ENCODE measurements around the gene NECAB3. TPM values are rescaled to one million over a fixed set of nuclear protein-coding genes. Genes with fewer than 3 reads are reported as not detected.

NECAB3 gene
- total and polyA plus RNA-seq, 2 donors (not counting 3 experiments of a cell fraction or from before 2014, with no cell fraction given), result 18.1 to 22.4 TPM

- no peaks in the 10 kb centered on the region for H3K27me3 ChIP-seq (ENCODE audit: control insufficient read depth in 2 of 2, insufficient read depth in 2 of 2, low read length in 2 of 2)
- H3K9me1 ChIP-seq (replicated peaks; ENCODE audit: control insufficient read depth, extremely low read depth, insufficient read depth, low read length), result no peaks in the 10 kb centered on the region
- no TSS peak for BruUV-seq (replicated peaks)
- H3K4me3 ChIP-seq (replicated peaks in 1 of 3; ENCODE audit: insufficient read depth in 1 of 3, low read depth in 1 of 3, low read length in 3 of 3), result no peak overlapping the region
- no peaks in the 10 kb centered on the region for H3K9me3 ChIP-seq (replicated peaks; ENCODE audit: control insufficient read depth, insufficient read depth, low read length)
- DNase-seq (ENCODE audit: low read depth, low spot score) (no peak), FAIRE-seq (no peak)
- H3K4me1 ChIP-seq (ENCODE audit: control insufficient read depth, extremely low read depth, insufficient read depth, low read length), result no peaks in the 10 kb centered on the region
- no peaks in the 10 kb centered on the region for H4K20me1 ChIP-seq (replicated peaks; ENCODE audit: control insufficient read depth, extremely low read depth, insufficient read depth, low read length)
- CTCF ChIA-PET, result no interaction called here
- intact Hi-C loops (cut with micrococcal nuclease) (no loop called here), dilution Hi-C loops (cut with MboI; ENCODE audit: extremely low pct_ligation_motif_present, low sequenced_read_pairs) (no loop called here)
- H3K4me2 ChIP-seq (ENCODE audit: insufficient read depth, low read length), result no peak overlapping the region
- peaks cover 0 to 6% of the 10 kb centered on the region in 2 experiments for H3K36me3 ChIP-seq (ENCODE audit: control insufficient read depth in 2 of 2, extremely low read depth in 1 of 2, insufficient read depth in 2 of 2, low read length in 2 of 2)
- no peaks in the 10 kb centered on the region for H3K79me2 ChIP-seq (ENCODE audit: control insufficient read depth, insufficient read depth, low read length)
- no peak overlapping the region for H3K27ac ChIP-seq (ENCODE audit: insufficient read depth, low read depth, low read length)
- POLR2A ChIA-PET, result no interaction called here
- no peak for TF ChIP-seq JUN (IDR thresholded peaks at IDR 0.05; ENCODE audit: borderline replicate concordance, insufficient read depth, insufficient read length, low read depth)
- no peak for TF ChIP-seq FOS (IDR thresholded peaks at IDR 0.05; ENCODE audit: borderline replicate concordance, insufficient read depth, low read length)
- TF ChIP-seq MAX (IDR thresholded peaks at IDR 0.05; ENCODE audit: insufficient read depth, insufficient read length), result no peak
- no peak for TF ChIP-seq POLR2AphosphoS5 (IDR thresholded peaks at IDR 0.05; ENCODE audit: insufficient read depth, low read depth, low read length)
- no peak for TF ChIP-seq MYC (IDR thresholded peaks at IDR 0.05; ENCODE audit: low read depth, low read length)
- no peak for TF ChIP-seq GATA2 (IDR thresholded peaks at IDR 0.05; ENCODE audit: insufficient read depth, insufficient read length, low read depth, low read length)
- no peak for TF ChIP-seq EZH2 (IDR thresholded peaks at IDR 0.05; ENCODE audit: borderline replicate concordance, low read depth, low read length, severe bottlenecking)
- TF ChIP-seq CTCF (IDR thresholded peaks at IDR 0.05; ENCODE audit: extremely low read depth in 1 of 2, insufficient read depth in 1 of 2, low read depth in 1 of 2, low read length in 2 of 2), result no peak
- no peak for TF ChIP-seq POLR2A (IDR thresholded peaks at IDR 0.05; ENCODE audit: low read depth, low read length)
- H3K9ac ChIP-seq (replicated peaks; ENCODE audit: extremely low read depth, insufficient read depth, low read length), result no peak overlapping the region
- H2AFZ ChIP-seq (ENCODE audit: low read depth, low read length), result no peak overlapping the region
Observed at GRCh38 chr20:33630507-33630906, 43.7 kb downstream of the NECAB3 start.

All from endothelial cell of umbilical vein (primary cell).